Lower leg skin (tissue), 4 donors: ENCODE measurements around the gene UNC13C. TPM values are rescaled to one million over a fixed set of nuclear protein-coding genes. Genes with fewer than 3 reads are reported as not detected.
"Not testable (repeated sequence)": the region's sequence is repeated elsewhere in the genome, so short reads cannot be mapped to it uniquely, and the experiment has no call there.

Source experiments
- DNase-seq, 2 donors: peaks; one replicate each; pipeline ENCODE4 v3.0.0-alpha.2; 2019; ENCODE audit warnings: low spot score in 2 of 2
- H3K4me3 ChIP-seq: fragments of 200-600 bp; sonication (generic); 2 replicates; pipeline ENCODE4 v1.5.1; 2017; ENCODE audit warnings: mild to moderate bottlenecking, low read depth; ENCODE audit not compliant: poor library complexity, severe bottlenecking
- CTCF ChIP-seq, 3 donors: fragments of 450-650 bp; IDR thresholded peaks; one replicate each; pipeline ENCODE4 v1.5.1; 2016; ENCODE audit warnings: antibody characterized with exemption in 3 of 3, mild to moderate bottlenecking in 3 of 3, moderate library complexity in 2 of 3
- POLR2A ChIP-seq, 2 donors: fragments of 450-650 bp; IDR thresholded peaks; one replicate each; pipeline ENCODE4 v1.6.1; 2016 to 2017; ENCODE audit warnings: antibody characterized with exemption in 2 of 2, mild to moderate bottlenecking in 1 of 2, moderate library complexity in 1 of 2
- WGBS, 2 donors: methylation state at CpG; one replicate each; pipeline ENCODE4 v1.1.5; 2018; 5-methylcytosine and 5-hydroxymethylcytosine counted together
- intact Hi-C: fragments of 100-400 bp; cut with DNase I; formaldehyde crosslinking; loops from one replicate; pipeline ENCODE4 v1.15.0; 2023; ENCODE audit warnings: low total_unique reads
- total RNA-seq, 4 donors: library from RNA; depleted of rRNA; stranded (reverse); fragments of >200 nt; gene quantifications; one replicate each; pipeline ENCODE4 v1.1.0, GENCODE V29; 2016

UNC13C gene
- total RNA-seq, 4 donors from 2014 or later, result 0.08 to 0.84 (median 0.18) TPM

GRCh38 chr15:54374184-54374952, 396.1 kb downstream of the UNC13C start:
- 74 to 89% methylated on average over 5 of the region's 5 CpGs for WGBS, 2 donors
- TF ChIP-seq CTCF (IDR thresholded peaks at IDR 0.05) (no peak), POLR2A (IDR thresholded peaks at IDR 0.05) (no peak)
- DNase-seq, result no peak
- intact Hi-C loops, result no loop called here
- H3K4me3 ChIP-seq, result no peak overlapping the region

GRCh38 chr15:54387799-54388198, 409.6 kb downstream of the UNC13C start:
- TF ChIP-seq CTCF (IDR thresholded peaks at IDR 0.05), result no peak
- no peak for DNase-seq
- 58 to 76% methylated on average over 1 of the region's 1 CpG for WGBS, 2 donors
- no peak overlapping the region for H3K4me3 ChIP-seq
- intact Hi-C loops, result no loop called here

GRCh38 chr15:54388746-54389145, 410.5 kb downstream of the UNC13C start:
- intact Hi-C loops, result no loop called here
- DNase-seq, result no peak
- 85 to 95% methylated on average over 1 of the region's 1 CpG for WGBS, 2 donors
- no peak for TF ChIP-seq CTCF (IDR thresholded peaks at IDR 0.05)
- no peak for TF ChIP-seq POLR2A (IDR thresholded peaks at IDR 0.05)
- H3K4me3 ChIP-seq, result no peak overlapping the region

- intact Hi-C loops, result no loop called here
- no peak for TF ChIP-seq CTCF (IDR thresholded peaks at IDR 0.05)
- no peak for TF ChIP-seq POLR2A (IDR thresholded peaks at IDR 0.05)
- 61 to 73% methylated on average over 2 of the region's 2 CpGs for WGBS, 2 donors
- H3K4me3 ChIP-seq, result no peak overlapping the region
- no peak for DNase-seq
Measured at GRCh38 chr15:54410481-54410880, 432.2 kb downstream of the UNC13C start.

GRCh38 chr15:54424171-54424570, 445.9 kb downstream of the UNC13C start:
- no peak overlapping the region for H3K4me3 ChIP-seq
- TF ChIP-seq CTCF (IDR thresholded peaks at IDR 0.05) (no peak), POLR2A (IDR thresholded peaks at IDR 0.05) (no peak)
- intact Hi-C loops, result no loop called here
- WGBS, 2 donors, result 49 to 60% methylated on average over 2 of the region's 2 CpGs
- DNase-seq, result no peak

- no peak for TF ChIP-seq CTCF (IDR thresholded peaks at IDR 0.05)
- WGBS, 2 donors, result 69 to 85% methylated on average over 4 of the region's 4 CpGs
- intact Hi-C loops, result no loop called here
- no peak overlapping the region for H3K4me3 ChIP-seq
- DNase-seq, result no peak
Measured at GRCh38 chr15:54428596-54428995, 450.4 kb downstream of the UNC13C start.

- H3K4me3 ChIP-seq, intact Hi-C loops, DNase-seq: not testable (repeated sequence)
- WGBS, 2 donors, result 85 to 98% methylated on average over 7 to 9 of the region's 9 CpGs
Measured at GRCh38 chr15:54450288-54450687, 472.0 kb downstream of the UNC13C start.
